Medulla oblongata (tissue), 1 donor: ENCODE results near the gene BACH1.
"Not testable (repeated sequence)": the region's sequence is repeated elsewhere in the genome, so short reads cannot be mapped to it uniquely, and the experiment has no call there.

Experiments
- DNase-seq: peaks from one replicate; pipeline ENCODE4 v3.0.0-alpha.2; 2015; ENCODE audit errors: extremely low spot score

BACH1 gene

DNA sequence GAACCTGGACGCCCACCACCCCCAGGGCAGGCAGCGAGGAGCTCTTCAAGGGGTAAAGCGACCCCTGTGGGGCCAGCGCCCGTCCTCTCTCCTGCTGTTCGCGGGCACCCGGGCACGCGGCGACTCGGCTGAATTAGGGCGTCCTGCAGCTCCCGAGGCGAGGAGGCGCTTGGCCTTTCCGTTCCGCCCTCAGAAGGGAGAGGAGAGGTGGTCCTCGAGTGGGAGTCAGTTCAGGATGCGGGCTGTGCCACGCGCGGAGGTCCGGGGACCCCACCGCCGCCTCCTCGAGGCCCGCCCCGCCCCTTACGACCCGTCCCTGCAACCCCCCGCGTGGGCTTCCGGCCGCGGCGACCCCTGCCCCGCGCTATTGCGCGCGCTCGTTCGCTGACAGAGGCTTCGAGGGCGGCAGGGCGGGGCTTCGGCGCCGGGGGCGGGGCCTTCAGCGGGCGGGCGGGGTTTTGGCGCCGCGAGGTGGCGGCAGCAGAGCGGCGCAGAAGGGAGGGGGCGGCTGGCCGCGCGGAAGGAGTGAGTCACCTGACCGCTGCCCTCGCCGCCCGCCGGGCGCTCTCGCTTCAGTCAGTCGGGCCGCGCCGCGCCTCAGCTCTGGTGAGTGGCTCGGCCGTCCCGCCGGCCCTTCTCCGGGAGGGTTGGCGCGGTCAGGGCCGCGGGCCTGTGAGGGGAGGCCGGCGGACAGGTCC lies at the start of gene BACH1:
BACH1 (plus strand) TSS at position 575 of the 698 bp plus-strand sequence. CDS start 22,359 bp downstream, outside the sequence.
- DNase-seq = peak; percentile 89

- not testable (repeated sequence) for DNase-seq
Measured at GRCh38 chr21:29249289-29249688, 49.4 kb upstream of the BACH1 start.

- DNase-seq = no peak
Measured at GRCh38 chr21:29250636-29251035, 48.1 kb upstream of the BACH1 start.

DNA sequence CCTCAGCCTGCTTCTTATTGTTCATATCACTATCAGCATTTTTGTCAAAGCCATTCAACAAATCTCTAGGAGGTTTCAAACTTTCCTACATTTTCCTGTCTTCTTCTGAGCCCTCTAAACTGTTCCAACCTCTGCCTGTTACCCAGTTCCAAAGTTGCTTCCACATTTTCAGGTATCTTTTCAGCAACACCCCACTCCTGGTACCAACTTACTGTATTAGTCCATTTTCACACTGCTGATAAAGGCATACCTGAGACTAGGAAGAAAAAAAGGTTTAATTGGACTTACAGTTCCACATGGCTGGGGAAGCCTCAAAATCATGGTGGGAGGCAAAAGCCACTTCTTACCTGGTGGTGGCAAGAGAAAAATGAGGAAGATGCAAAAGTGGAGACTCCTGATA lies 44.9 kb upstream of the BACH1 start:
- DNase-seq = not testable (repeated sequence)

GRCh38 chr21:29254550-29254949 lies 44.2 kb upstream of the BACH1 start:
- no peak for DNase-seq

GRCh38 chr21:29256126-29256910 lies 42.4 kb upstream of the BACH1 start:
- DNase-seq = no peak

DNA sequence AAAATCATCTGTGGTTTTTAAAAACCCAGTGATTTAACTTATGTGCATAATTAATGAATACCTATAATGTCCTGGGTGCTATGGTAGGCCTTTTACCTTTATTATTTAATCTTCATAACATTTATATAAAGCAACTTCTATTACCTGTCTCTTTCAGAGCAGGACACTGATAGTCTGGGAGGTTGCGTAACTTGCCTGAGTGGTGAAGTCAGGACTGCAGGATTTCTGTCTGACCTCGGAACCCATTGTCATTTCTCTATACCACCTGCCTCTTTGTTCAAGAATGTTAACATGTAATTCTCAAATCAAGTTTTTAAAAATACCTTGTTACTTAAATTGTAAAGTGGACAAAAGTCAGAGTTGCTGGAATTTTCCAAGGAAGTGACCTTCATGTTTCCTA lies 41.0 kb upstream of the BACH1 start:
- DNase-seq = no peak

DNA sequence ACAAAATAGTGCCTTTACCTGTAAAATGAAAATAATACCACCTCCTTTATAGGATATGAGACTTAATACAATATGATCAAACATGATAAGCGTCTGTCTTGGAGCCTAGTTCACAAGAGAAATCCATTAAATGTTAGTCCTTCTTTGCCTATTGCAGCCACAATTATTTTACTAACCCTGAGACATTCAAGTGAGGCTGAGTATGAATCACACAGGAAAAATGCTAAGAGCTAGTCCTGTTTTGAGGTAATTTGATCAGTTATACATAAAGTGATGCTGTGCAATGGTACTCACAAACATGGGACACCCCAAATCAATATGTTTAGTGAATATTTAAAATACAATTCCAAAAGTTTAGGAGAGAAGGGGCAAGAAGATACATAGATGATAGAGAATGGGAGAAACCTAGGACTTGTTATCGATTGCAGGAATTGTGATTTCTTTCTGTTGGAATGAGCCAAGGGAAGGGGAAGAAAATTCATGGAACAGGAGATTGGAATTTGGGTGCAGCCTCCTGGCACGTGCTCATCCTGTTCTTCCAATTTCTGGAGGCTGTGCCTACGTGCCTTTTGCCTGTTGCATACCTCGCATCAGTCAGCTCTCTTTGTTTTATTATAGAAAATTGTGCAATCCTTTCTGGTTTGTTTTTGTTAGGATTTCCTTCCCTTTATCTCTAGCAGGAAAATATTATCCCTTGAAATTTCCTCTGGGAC lies 39.9 kb upstream of the BACH1 start:
- no peak for DNase-seq

GRCh38 chr21:29260461-29260860 lies 38.3 kb upstream of the BACH1 start:
- no peak for DNase-seq

- no peak for DNase-seq
Measured at GRCh38 chr21:29261555-29262540, 36.9 kb upstream of the BACH1 start.

DNA sequence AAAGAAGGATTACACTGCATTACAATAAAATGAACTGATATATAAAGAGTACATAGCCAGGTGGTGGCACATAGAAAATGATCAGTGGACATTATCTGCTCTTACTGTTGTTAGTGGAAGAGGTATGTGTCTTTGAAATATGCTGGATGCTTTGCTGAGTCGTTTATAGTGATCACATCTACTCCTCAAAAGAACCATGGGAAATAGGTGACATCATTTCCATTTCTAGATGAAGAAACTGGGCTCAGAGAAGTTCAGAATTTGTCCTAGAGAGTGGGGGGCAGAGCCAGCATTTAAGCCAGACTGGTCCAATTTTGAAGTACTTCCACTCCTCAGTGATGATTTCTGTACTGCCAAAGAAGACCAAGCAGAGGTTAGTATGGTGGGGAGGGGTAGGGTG lies 34.0 kb upstream of the BACH1 start:
- DNase-seq = no peak

DNA sequence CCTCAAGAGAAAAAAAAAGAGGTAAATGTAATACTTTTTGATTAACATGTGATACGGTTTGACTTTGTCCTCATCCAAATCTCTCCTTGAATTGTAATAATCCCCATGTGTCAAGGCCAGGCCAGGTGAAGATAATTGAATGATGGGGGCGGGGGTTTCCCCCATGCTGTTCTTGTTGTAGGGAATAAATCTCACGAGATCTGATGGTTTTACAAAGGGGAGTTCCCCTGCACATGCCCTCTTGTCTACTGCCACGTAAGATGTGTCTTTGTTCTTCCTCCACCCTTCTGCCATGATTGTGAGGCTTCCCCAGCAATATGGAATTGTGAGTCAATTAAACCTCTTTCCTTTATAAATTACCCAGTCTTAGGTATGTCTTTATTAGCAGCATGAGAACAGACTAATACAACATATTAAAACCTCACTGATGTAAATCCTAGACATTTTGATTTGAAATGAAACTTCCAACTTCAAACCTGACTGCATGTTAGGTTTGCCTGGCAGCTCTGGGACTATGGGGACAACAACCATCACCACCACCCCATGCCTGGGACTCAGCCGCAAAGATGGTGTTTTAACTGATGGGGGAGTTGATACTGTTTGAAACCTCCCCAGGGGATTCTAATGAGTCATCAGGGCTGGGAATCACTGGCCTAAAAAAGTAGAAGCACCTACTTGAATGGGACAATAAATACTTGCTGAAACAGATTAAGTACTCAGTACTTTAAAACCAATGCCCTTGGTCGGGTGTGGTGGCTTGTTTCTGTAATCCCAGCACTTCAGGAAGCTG lies 32.8 kb upstream of the BACH1 start:
- DNase-seq = no peak

GRCh38 chr21:29267666-29268065 lies 31.1 kb upstream of the BACH1 start:
- no peak for DNase-seq

DNA sequence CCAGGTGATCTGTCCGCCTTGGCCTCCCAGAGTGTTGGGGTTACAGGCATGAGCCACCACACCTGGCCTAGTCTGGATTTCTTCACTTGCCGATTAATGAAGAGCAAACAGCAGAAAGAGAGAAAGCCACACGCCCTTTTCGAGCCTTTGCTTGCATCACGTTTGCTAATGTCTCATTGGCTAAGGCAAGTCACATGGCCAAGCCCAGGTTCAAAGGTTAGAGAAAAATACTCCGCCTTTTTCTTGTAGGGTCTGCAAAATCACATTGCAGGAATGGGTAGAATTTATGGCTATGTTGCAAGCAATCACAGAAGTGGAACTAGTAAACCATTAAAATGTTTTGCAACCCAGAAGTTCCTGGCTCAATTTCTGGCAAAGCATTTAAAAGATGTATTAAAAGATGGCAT lies 26.8 kb upstream of the BACH1 start:
- DNase-seq = no peak

DNA sequence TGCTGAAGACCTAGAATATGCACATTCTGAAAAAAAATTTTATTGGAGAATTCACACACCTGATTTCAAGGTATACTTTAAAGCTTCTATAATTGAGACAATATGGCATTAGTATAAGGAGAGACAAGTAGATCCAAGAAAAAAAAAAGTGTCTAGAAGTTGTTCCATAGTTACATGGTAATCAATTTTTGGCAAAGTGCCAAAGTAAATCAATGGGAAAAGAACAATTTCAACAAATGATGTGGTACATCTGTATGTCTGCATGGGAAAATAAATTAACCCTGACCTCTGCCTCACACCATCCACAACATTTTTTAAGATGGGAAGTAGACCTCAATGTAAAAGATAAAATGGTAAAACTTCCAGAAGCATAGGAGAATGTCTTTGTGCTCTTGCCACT lies 21.3 kb upstream of the BACH1 start:
- no peak for DNase-seq

DNA sequence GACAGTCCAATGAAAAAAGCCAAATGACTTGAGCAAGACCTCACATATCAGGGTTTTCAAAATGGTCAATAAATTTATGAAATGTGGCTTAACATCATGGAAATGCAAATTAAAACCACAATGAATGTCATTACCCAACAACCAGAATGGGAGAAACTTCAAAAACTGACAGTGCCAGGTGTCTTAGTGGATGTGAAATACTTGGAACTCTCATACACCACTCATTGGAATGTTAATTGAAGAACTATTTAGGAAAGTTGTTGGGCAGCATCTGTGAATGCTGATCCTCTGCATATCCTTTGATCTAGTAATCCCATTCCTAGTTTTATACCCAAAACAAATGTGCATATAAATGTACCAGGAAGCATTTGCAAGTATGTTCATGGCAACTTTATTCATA lies 19.2 kb upstream of the BACH1 start:
- no peak for DNase-seq

GRCh38 chr21:29281801-29282200 lies 16.9 kb upstream of the BACH1 start:
- not testable (repeated sequence) for DNase-seq

DNA sequence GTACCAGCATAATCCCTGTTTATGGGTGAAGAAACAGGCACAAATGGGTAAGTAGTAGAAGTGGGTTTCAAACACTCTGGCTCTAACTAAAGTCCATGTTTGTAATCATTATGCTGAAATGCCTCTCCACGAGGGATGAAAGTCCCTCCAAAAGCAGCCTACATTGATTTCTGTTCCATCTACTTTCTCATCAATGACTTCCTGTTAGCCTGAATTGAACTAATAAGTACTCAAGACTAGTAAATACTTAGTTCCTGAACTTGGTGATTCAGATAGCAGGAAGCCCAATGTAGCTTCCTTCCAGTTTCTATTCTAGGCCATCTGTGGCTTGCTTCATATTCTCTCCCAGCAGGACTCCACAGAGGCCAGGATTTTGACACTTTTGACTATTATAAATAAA lies 11.3 kb upstream of the BACH1 start:
- peak; percentile 44 for DNase-seq

GRCh38 chr21:29288239-29288638 lies 10.5 kb upstream of the BACH1 start:
- DNase-seq = no peak

- no peak for DNase-seq
Measured at GRCh38 chr21:29289317-29289716, 9.4 kb upstream of the BACH1 start.

DNA sequence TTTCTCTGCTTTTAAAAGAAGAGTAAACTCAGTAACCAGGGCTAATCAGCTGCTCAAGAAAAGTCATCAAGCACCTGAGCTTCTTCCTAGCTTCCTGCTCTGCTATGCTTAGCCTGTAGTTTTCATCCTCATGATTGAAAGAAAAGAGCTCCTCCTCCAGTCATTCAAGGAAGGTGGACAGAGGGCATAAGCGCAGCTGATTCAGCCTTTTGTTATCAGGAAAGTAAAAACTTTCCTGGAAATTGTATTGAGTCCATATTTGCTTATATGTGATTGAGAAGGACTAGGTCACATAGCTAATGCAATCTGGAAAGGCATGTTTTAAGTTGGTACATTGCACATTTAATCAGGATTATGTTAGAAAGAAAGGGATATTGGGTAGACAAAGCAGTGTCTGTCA lies 8.5 kb upstream of the BACH1 start:
- DNase-seq = no peak
